Measurements from ENCODE around the gene TTBK1. TPM values are rescaled to one million over a fixed set of nuclear protein-coding genes. Genes with fewer than 3 reads are reported as not detected.

TTBK1 gene
- total RNA-seq, 1 donor from 2014 or later, result 0.15 TPM

DNA sequence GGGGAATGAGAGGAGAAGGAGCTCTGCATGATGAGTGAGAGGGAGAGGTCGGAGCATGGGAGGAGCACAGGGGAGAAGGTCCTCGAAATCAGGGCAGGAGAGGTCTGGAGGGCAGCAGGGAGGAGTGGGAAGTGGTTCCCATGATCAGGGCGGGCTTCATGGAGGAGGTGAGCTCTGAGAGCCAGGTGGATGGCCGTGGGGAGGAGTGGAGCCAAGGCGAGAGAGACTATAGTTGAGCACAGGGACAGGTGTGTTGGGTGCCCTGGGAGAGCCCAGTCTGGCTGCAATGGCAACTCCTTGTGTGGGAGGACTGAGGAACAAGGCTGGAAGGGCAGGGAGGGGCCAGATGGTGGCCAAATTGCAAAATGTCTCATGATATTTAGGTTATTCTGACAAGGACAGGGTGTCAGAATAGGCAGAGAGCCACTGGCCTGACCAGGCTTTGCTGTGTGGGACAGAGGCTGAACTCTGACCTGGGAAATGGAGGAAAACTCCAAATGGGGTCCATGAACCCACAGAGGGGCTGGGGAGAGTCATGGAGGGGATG is 21.4 kb downstream of the TTBK1 start:
- intact Hi-C loops (cut with micrococcal nuclease), result loop anchor here (5.0 kb wide), 1 partner anchor 73 kb away; no protein-coding TSS in a partner anchor
- DNase-seq (no peak), ATAC-seq (no peak)

DNA sequence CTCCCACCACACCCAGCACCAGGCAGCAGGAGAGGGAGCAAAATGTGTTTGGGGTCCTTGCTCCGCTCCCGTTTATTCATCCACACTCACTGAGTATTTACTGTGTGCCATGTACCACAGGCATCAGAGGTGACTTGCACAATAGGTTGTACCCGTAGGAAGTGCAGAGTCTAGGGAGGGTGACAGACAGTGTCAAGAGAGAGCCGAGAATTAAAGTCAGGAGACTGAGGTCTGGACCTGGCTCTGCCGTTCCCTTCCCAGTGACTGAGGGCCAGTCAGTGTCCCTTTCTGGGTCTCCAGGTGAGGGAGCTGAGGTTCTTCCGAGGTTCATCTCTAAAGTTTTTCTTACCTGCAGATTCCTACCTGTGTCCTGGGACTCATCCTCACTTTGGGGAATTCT is 22.3 kb downstream of the TTBK1 start:
- intact Hi-C loops (cut with micrococcal nuclease), result no loop called here

DNA sequence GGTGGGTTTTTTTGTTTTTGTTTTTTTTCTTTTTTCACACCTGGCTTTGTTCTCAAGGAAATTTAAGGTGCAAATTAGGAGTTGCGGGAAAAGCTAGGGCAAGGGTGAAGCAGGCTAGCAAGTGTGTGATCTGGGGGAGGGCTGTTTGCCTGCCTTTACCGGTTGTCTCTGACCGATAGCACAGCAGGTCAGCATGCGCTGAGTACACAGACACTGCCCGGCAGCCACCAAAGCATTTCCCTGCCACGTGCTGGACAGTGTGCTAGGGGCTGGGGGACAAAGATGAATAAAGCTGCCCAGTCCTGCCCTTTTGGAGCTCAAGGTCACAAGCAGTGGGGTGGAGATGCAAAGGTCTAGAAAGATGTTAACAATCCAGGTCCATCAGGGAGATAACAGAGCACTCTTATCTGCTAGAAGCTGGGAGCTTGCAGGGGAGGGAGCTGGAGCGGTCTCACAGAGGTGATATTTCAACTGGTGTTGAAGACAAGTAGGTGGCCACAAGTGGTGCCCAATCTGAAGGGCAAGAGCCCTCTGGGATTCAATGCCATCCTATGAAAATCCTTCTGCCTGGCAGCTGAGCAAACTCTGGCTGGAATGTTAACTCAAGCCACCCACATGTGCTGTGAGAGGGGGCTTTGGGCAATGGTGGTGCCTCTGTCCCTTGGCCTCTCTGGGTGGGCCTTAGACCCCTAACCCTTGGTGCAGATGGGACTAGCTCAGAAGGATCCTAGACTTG is 24.5 kb downstream of the TTBK1 start:
- ATAC-seq (peak; percentile 47), DNase-seq (no peak)
- intact Hi-C loops (cut with micrococcal nuclease), result no loop called here

More for the DNA sequence above, 22.3 kb downstream of the TTBK1 start:
- no peak for DNase-seq
- ATAC-seq, result no peak

DNA sequence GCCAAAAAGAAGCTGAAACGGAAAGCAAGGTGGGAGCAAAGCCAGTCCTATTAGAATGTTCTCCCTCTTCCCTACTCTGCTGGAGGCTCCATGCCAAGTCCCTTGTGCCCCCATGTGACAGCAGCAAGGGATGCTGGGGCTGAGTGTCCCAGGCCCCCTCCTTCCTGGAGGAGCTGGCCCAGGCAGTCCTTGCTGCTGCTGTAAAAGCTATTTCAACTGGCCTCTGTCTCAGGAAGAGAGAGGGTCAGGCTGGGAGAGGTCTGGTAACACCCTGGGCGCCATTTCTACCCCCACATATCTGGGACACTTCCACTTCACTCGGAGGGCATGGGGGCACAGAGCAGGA is 25.0 kb downstream of the TTBK1 start:
- intact Hi-C loops (cut with micrococcal nuclease), result no loop called here
- ATAC-seq (peak; percentile 62), DNase-seq (peak; percentile 48)

DNA sequence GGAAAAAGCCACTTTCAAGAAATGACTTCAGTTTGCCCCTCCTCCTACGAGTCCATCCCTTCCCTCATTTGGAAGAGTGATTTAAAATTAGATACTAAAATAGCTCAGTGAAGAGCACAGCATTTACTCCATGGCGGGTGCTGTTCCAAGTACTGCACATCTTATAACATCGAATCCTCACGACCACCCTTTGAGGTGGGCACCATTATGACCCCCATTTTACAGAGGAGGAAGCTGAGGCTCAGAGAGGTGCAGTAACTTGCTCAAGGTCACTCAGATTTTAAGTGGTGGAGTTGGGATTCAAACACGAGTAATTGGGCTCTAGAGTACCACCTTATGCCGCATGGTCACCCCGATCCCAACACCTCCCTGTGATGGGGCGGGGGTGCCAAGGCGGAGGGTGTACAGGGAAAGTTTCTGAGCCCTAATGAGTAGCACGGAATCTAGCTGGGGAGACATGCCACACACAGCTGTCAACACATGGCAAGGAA is 25.5 kb downstream of the TTBK1 start:
- intact Hi-C loops (cut with micrococcal nuclease), result no loop called here
- ATAC-seq, result no peak
- DNase-seq, result no peak

DNA sequence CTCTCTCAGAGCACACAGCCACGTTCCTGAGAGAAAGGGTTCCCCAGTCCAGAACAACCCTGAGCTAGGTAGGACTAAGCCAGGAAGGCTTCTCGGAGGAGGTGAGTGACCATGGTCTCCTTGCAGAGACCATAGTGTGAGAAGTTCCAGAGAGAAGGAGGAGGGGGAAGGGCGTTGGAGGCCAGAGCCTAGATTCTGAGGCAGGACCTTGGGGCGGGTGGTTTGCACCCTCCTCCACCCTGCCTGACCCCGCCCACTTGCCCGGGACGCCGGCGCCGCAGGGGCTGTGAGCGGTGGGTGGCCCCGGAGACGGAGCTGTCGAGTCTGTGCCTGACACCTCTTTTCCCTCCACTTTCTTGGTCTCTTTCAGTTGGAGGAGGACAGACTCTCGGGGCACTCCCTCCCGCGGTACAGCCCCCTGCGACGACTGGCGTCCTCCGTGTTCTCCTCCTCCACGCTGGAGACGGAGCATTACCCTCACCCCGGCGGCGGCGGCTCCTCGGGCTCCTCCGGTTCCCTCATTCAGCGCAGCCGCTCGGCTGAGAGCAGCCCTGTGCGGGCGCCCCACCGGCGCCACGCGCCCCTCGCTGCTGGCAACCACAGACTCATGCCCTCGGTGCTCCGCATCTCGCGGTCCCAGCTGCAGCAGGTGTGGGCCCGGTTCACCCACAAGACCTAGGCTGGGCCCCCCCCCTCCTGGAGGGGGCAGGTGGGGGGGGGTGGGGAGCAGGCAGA is 26.2 kb downstream of the TTBK1 start:
- peak; percentile 60 for ATAC-seq
- intact Hi-C loops (cut with micrococcal nuclease), result no loop called here
- DNase-seq, result peak; percentile 63

DNA sequence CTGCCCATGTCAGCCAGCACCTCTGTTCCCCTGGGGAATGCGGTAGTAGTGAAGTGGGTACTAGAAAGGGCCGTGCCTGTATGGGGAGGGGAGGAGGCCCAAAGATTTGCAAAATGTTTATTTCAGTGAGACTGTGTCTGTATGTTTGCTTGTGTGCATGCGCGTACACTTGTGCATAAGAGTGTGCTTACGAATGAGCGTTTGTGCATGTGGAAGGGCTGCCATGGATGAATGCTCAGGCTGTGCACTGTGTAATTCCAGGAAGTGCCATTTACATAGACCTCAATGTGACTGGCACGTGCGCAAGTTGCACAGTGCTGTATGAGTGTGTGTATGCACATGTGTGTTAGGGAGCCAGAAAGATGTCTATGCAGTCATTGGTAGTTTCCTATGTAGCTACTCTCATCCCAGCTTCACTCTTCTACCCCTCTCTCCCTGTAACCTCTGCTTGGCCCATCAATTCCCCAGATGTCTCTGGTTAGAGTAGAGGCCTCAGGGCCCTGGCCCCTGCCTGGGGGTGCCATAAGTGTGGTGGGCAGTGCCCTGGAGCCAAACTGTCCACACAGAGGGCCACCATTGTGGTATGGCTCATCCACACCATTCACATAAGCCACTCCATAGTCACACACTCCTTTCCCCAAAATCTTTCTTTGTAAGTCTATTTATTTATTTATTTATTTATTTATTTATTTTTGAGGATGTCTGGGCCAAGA is 28.0 kb downstream of the TTBK1 start:
- ATAC-seq (no peak), DNase-seq (no peak)
- intact Hi-C loops (cut with micrococcal nuclease), result no loop called here

DNA sequence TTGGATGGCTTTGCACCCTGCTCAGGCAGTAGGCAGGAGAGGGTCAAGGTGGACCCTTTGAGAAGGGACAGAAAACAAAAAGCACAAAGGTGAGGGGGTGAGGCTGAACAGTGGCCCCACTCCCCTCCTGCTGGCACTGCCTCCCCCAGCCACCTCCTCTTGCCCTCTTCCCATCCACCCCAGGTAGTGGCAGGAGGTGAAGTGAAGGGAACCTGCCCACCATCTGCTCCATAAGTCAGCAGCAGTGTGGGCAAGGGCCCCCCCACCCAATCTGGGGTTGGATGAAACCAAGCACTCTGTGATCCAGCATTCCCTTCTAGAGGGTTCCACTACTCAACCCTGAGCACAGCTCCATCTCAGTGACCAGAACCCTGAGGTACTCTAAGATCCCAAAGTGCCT is 28.7 kb downstream of the TTBK1 start:
- DNase-seq (no peak), ATAC-seq (no peak)
- intact Hi-C loops (cut with micrococcal nuclease), result no loop called here

DNA sequence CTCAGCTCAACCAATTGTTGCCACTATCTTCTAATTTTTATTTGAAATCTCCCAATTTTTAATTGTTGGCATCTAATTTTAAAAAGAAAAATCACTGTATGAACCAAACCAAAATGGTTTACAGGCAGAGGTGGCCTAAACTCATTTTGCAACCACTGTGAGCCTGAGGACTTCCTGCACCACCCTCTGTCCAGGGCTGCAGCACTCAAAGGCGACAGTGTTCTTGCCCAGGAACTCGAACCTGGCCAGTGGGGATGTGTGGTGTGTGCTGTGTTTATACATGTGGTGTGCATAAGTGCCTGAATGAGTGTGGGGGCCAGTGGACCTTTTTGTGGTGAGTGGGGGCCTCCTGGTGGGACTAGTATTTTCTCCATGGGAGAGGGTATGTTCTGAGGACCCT is 30.4 kb downstream of the TTBK1 start:
- DNase-seq (no peak), ATAC-seq (no peak)
- intact Hi-C loops (cut with micrococcal nuclease), result no loop called here

DNA sequence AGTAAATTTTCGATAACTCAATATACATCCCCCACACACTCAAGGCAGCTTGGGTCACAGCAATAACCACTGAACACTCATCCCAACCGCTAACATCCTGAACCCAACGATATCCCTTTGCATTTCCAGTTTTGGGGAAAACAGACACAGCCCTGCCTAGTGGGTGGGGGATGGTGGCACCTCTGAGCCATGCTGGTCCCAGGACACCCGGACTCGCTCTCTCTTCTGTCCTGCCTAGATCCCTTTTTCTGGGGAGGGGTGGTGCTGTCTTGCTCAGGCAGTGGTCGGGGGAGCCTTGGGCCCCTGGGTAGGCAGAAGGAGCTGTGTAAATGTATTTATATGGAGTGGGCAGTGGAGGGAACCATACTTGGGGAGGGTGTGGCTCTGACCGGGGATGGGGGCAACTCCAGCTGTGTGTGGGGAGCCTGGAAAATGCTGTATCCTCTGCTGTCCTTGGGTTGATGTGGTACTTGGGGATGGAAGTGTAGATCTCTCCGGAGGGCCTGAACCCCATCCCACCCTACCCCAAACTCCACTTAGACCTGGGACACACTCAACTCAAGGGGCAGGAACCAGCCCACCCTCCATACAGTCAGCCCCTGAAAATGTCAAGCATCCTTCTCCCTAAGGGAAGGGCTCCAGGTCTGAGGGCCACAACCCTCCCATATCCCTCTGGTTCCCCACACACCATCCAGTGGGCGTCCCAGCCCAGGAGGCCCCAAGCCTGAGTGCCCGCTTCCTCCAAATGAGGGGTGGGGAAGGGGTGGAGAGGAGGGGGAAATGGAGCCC is 31.0 kb downstream of the TTBK1 start:
- intact Hi-C loops (cut with micrococcal nuclease), result no loop called here
- ATAC-seq, result no peak
- no peak for DNase-seq

DNA sequence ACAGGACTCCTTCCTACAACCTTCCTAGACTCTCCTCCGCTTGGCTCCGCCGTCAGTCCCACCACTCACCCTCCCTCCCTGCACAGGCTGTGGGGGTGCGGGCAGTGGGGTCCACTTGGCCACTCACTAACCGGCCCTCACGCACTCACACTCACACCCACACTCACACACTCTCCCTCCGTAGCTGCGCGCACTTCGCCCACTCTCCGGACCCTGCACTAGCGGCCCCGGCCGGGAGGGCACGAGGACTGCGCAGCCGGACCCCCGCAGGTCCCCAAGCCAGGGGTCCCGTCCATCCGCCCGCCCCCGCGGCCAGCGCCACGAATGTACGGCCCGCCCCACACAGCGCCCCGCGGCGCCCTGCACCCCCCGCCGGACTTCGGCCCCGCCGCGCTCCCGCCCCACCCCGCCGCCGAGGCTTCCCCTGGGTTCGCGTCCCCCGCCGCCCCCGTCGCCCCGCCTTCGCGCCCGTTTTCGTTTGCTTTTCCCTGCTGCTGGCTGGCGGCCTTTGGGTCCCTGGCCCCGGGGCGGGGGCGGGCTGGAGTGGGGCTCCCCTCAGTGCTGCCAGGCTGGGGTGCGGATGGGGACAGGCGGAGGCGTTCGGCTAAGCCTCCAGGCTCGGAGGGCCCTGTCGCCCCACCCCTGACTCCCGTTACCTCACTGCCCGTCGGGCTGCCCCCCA is 31.8 kb downstream of the TTBK1 start:
- DNase-seq, result no peak
- intact Hi-C loops (cut with micrococcal nuclease), result no loop called here
- no peak for ATAC-seq

DNA sequence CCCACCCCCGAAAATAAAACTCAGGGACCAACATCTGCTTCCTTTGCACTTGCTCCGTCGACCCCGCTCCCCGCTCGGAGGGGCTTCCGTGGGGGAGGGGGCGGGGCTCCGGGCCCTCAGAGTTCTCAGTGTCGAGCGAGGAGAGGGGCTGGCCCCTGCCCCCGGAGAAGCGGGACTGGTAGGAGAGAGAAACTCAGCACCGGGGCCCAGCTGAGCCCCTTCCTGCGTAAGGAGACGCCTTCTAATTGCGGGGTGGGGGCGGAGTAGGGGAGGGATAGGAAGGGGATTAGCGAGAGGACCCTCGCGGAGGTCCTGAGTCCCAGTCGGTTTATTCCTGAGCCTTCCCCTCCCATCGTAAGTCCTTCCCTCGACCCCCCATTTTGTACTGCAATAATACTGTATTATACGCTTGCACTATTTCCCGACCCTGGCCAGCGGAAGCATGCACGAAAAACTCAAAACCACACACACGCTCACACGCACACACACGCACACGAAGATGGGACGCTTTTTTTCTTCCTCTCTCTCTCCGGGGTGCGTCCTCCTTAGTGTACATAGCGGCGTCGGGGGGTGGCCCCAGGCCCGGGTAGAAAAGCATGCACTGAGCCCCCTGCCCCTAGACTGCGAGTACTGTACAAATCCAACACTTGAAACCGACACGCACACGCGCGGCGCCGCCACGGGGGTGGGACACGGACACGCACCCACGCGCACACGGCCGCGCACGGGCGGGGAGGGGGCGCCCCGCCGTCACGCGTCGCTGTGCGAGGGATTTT is 32.7 kb downstream of the TTBK1 start:
- ATAC-seq, result no peak
- intact Hi-C loops (cut with micrococcal nuclease), result no loop called here

DNA sequence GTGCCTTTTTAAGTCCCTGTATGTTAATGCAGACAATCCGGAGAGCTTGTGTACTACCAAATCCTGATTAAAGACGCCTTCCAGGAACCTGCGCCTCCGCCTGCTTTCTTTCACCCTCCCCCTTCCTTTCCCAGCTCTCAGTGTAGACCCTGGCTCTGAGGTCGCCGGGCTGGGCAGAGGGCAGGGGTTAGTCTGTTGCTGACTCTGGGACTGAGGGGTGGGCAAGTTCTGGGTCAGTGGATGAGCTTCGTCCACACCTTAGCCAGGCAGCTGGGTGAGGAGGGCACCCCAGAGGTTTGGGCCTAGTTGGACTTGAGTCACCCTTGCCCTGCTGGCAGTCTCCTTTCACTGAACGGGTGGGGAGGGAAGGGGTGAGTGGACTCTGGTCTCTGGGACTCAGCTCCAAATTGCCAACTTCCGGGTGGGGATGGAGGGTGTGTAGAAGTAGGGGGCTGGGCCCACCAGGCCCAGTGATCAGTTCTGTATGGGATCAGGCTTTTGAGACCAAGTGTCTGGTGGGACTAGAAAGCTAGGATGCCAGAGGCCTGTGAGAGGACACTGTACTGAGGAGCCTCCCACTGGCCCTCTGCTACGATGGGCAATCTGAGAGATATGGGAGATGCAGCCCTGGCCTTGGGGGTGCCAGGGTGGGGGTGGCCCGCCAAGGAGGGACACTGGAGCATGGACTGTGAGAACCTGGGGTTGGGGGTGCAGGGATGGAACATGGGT is 33.5 kb downstream of the TTBK1 start:
- ATAC-seq (no peak), DNase-seq (no peak)
- intact Hi-C loops (cut with micrococcal nuclease), result no loop called here

More for the DNA sequence above, 32.7 kb downstream of the TTBK1 start:
- no peak for DNase-seq

DNA sequence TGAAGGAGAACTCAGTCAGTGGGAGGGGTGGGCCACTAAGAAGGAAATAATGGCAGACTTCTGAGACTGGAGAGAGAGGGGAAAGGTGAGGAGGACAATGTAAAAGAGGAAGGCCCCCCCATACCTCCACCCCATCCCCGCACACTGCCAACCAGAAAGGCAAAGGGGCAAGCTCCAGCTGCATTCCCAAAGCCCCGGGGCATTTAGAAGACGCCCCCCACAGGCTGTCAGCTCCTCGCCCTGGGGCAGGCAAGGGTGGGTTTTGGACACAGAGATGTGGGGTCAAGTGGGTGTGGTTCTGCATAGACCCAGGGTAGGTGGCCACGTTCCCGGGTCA is 34.0 kb downstream of the TTBK1 start:
- ATAC-seq, result no peak
- intact Hi-C loops (cut with micrococcal nuclease), result no loop called here
- no peak for DNase-seq

DNA sequence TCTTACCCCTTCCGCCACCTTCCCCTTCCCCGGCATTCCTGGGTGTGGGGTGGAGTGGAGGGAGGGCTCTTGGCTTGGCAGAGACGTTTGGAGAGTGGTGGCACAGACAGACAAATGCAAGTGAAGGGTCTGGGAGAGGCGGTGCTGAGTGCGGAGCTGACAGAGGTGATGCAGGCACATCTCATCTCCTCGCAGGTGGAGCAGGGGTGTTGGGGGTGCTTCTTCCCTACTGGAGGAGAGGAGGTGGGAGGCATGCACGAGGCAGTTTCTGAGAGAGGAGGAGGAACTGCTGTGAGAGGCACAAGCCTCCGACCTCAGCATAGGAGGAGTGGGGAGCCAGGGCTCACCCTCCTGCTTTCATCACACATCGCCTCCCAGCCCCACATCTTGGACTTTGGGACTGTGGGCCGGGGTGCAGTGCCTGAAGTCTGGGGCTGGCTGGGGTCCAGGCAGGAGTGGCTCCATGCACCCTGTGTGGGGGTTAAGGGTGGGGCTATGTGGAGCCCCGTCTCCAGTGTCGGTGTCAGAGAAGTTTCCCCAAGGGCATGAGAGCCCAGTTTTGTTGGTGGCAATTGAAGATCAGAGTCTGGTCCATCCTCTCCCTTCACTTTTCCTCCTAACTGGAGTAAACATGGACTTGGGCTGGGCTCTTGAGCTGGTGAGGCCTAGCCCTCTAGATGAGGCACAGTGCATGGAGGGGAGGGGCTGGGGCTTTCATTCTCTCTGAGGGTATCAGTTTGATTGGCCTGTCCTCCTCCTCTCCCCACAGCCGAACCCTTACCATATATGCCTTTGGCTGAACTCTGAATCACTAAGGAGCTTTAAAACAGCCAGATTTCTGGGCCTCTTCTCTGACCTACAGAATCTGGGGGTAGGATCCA is 34.6 kb downstream of the TTBK1 start:
- intact Hi-C loops (cut with micrococcal nuclease), result no loop called here
- DNase-seq (no peak), ATAC-seq (no peak)

DNA sequence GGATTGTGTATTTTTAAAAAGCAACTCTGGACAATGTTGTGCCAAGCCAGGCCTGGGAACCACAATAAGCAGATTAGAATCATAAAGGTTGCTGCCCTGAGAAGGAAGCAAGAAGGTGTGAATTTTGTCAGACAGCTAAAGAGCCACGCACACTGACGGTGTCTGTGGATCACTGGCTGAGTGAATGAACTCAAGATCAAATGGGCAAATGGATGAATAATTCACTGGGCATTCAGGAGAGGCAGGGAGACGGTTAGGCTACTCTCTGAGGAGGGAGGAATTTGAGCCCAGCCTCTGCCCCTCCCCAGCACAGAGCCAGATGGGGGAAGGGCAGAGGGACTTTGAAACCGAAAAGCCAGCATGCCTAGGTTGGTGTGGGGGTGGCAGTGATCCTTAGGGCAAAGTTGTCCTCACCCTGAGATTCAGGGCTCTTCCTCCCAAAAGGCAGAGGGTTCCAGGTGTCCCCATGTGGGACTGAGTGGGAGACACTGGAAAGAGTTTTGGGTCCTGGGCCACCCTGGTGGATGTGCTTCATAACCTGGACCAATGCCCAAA is 35.3 kb downstream of the TTBK1 start:
- no peak for DNase-seq
- ATAC-seq, result no peak
- intact Hi-C loops (cut with micrococcal nuclease), result no loop called here
